H1 (cell line): ENCODE measurements around the gene DTNB. TPM values are rescaled to one million over a fixed set of nuclear protein-coding genes. Genes with fewer than 3 reads are reported as not detected.

Experiments used
- ASH2L ChIP-seq: fragments of 200-600, 300-600 bp; sonication (generic); IDR thresholded peaks from one replicate; pipeline ENCODE4 v1.7.1; 2017; ENCODE audit warnings: low read length
- EGR1 ChIP-seq: IDR thresholded peaks from 2 replicates; pipeline ENCODE4 v1.6.1; 2011; ENCODE audit warnings: low read depth, low read length, borderline replicate concordance
- HDAC6 ChIP-seq: IDR thresholded peaks from one replicate; pipeline ENCODE4 v1.7.1; 2012; ENCODE audit warnings: low read depth, mild to moderate bottlenecking, inconsistent platforms, low read length, moderate library complexity
- KDM5A ChIP-seq: fragments of 200-600 bp; IDR thresholded peaks from 2 replicates; pipeline ENCODE4 v1.7.1; 2012; ENCODE audit warnings: mild to moderate bottlenecking, low read length, inconsistent platforms, mixed read lengths
- NRF1 ChIP-seq: IDR thresholded peaks from 2 replicates; pipeline ENCODE4 v1.6.1; 2011; ENCODE audit warnings: mild to moderate bottlenecking, low read depth, low read length, improper control_type of control experiment
- SIX5 ChIP-seq: IDR thresholded peaks from 2 replicates; pipeline ENCODE4 v1.6.1; 2011; ENCODE audit warnings: mild to moderate bottlenecking, low read depth, low read length
- SP2 ChIP-seq: IDR thresholded peaks from 2 replicates; pipeline ENCODE4 v1.6.1; 2012; ENCODE audit warnings: mild to moderate bottlenecking, low read length, inconsistent platforms
- polyA plus RNA-seq, 7 experiments: library from polyadenylated mRNA; depleted of rRNA in 3 of 7; stranded (reverse) in 5 of 7; unstranded in 2 of 7; fragments of >200 nt in 5 of 7; fragments of 200-250 nt in 2 of 7; gene quantifications; 1 replicate in 5 of 7; 2 replicates in 1 of 7; 4 replicates in 1 of 7; pipeline versions ENCODE4 v1.2.1 to v1.2.3, GENCODE V29; 2011 to 2013; ENCODE audit warnings: missing spikeins in 2 of 7, mixed read lengths in 2 of 7
- total RNA-seq: library from RNA; stranded (reverse); fragmentation: NEBNext Ultra II Directional; extraction: Animal tissue kit (Norgen Biotek cat#: 25700); gene quantifications from 2 replicates; pipeline ENCODE4 v1.2.1, GENCODE V29; 2021
- TF ChIP-seq, protein P1 (sequence below): IDR thresholded peaks from 2 replicates; pipeline ENCODE4 v1.6.1; 2011; ENCODE audit warnings: low read depth, mild to moderate bottlenecking, low read length; ENCODE audit not compliant: insufficient read depth

DTNB gene
- total and polyA plus RNA-seq, 2 of the 8 experiments (the other 6 are each of a cell fraction or from before 2014, with no cell fraction given) = 39.6 to 49.5 TPM

DNA sequence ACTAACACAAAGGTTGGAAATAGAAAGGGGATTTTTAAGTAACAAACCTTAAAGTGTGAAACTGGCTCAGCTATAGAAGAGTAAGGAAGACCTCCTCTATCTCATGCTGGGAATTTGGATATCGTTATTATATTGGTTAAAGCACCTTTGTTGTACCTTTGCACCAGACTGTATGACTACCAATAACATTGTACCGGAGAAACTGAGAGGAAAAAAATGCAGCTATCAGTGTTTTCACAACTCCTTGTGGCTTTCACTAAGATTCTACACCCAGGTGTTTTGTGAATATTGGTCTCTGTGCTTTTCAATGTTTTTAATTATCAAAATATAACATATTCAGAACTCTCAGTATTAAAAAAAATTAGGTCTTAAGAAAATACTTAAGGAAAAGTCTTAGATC lies 48.7 kb downstream of the DTNB start (continued):
- no peak for TF ChIP-seq EGR1
- no peak for TF ChIP-seq KDM5A
- TF ChIP-seq HDAC6 = no peak
- TF ChIP-seq NRF1 = no peak
- no peak for TF ChIP-seq SIX5
- TF ChIP-seq SP2 = no peak
- TF ChIP-seq, protein P1, sequence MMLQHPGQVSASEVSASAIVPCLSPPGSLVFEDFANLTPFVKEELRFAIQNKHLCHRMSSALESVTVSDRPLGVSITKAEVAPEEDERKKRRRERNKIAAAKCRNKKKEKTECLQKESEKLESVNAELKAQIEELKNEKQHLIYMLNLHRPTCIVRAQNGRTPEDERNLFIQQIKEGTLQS = no peak
- TF ChIP-seq ASH2L = no peak
